Neural progenitor cell (in vitro differentiated cells): ENCODE measurements around the gene PDE7B. TPM values are rescaled to one million over a fixed set of nuclear protein-coding genes. Genes with fewer than 3 reads are reported as not detected.

ENCODE experiments used
- DNase-seq: peaks from one replicate; pipeline ENCODE4 v3.0.0-alpha.2; 2016; ENCODE audit warnings: low spot score
- H2AFZ ChIP-seq: fragments of 200-600 bp; sonication (generic); replicated peaks from 2 replicates; pipeline ENCODE4 v1.6.1; 2016; ENCODE audit warnings: antibody characterized with exemption
- H3F3A ChIP-seq: fragments of 200-600 bp; sonication (generic); 2 replicates; pipeline ENCODE4 v1.6.1; 2016; ENCODE audit warnings: antibody characterized with exemption, low read depth
- H3K27ac ChIP-seq: fragments of 200-600 bp; sonication (generic); 2 replicates; pipeline ENCODE4 v1.5.1; 2016; ENCODE audit warnings: mild to moderate bottlenecking
- H3K27me3 ChIP-seq: fragments of 200-600 bp; sonication (generic); 2 replicates; pipeline ENCODE4 v1.6.1; 2016; ENCODE audit warnings: mild to moderate bottlenecking, moderate library complexity
- H3K36me3 ChIP-seq: fragments of 200-600 bp; sonication (generic); 2 replicates; pipeline ENCODE4 v1.5.1; 2016
- H3K4me1 ChIP-seq: fragments of 200-600 bp; sonication (generic); 2 replicates; pipeline ENCODE4 v1.6.1; 2016; ENCODE audit warnings: mixed run types
- H3K4me2 ChIP-seq: fragments of 200-600 bp; sonication (generic); 2 replicates; pipeline ENCODE4 v1.6.1; 2016
- H3K4me3 ChIP-seq: fragments of 200-600 bp; sonication (generic); 2 replicates; pipeline ENCODE4 v1.5.1; 2016
- H3K79me2 ChIP-seq: fragments of 200-600 bp; sonication (generic); 2 replicates; pipeline ENCODE4 v1.6.1; 2016; ENCODE audit warnings: low read depth
- H3K9ac ChIP-seq: fragments of 200-600 bp; sonication (generic); 2 replicates; pipeline ENCODE4 v1.6.1; 2016
- H3K9me3 ChIP-seq: fragments of 200-600 bp; sonication (generic); 2 replicates; pipeline ENCODE4 v1.5.1; 2016; ENCODE audit warnings: low read depth
- H4K20me1 ChIP-seq: fragments of 200-600 bp; sonication (generic); 2 replicates; pipeline ENCODE4 v1.6.1; 2016; ENCODE audit warnings: low read depth
- H3K27ac Mint-ChIP-seq: 3 replicates; pipeline ENCODE4 v1.8.0; 2021; ENCODE audit warnings: mixed read lengths
- H3K27me3 Mint-ChIP-seq: 2 replicates; pipeline ENCODE4 v1.8.0; 2022; ENCODE audit warnings: low read depth, mild to moderate bottlenecking, inconsistent platforms, moderate library complexity, mixed read lengths; ENCODE audit not compliant: insufficient read depth
- H3K36me3 Mint-ChIP-seq: 3 replicates; pipeline ENCODE4 v1.8.0; 2021; ENCODE audit warnings: mixed read lengths
- H3K4me1 Mint-ChIP-seq: 3 replicates; pipeline ENCODE4 v1.8.0; 2021; ENCODE audit warnings: mixed read lengths
- H3K4me3 Mint-ChIP-seq: 3 replicates; pipeline ENCODE4 v1.8.0; 2021; ENCODE audit warnings: mild to moderate bottlenecking, moderate library complexity, mixed read lengths
- H3K9me3 Mint-ChIP-seq: 3 replicates; pipeline ENCODE4 v1.8.0; 2020; ENCODE audit warnings: mixed read lengths
- CTCF ChIP-seq: fragments of 200-600 bp; sonication (generic); IDR thresholded peaks from 2 replicates; pipeline ENCODE4 v1.5.1; 2017; ENCODE audit warnings: antibody characterized with exemption, mild to moderate bottlenecking
- EZH2 ChIP-seq: fragments of 200-600 bp; sonication (generic); IDR thresholded peaks from 2 replicates; pipeline ENCODE4 v1.6.1; 2017; ENCODE audit warnings: antibody characterized with exemption, mild to moderate bottlenecking, moderate library complexity
- EZH2phosphoT487 ChIP-seq: fragments of 200-600 bp; sonication (generic); IDR thresholded peaks from 2 replicates; pipeline ENCODE4 v1.6.1; 2017; ENCODE audit warnings: antibody characterized with exemption
- total RNA-seq: library from RNA; depleted of rRNA; stranded (reverse); fragments of >200 nt; gene quantifications from 2 replicates; pipeline ENCODE4 v1.2.3, GENCODE V29; 2015; ENCODE audit warnings: low replicate concordance

Gene PDE7B
- total RNA-seq, 1 donor from 2014 or later = 0.04 TPM

DNA sequence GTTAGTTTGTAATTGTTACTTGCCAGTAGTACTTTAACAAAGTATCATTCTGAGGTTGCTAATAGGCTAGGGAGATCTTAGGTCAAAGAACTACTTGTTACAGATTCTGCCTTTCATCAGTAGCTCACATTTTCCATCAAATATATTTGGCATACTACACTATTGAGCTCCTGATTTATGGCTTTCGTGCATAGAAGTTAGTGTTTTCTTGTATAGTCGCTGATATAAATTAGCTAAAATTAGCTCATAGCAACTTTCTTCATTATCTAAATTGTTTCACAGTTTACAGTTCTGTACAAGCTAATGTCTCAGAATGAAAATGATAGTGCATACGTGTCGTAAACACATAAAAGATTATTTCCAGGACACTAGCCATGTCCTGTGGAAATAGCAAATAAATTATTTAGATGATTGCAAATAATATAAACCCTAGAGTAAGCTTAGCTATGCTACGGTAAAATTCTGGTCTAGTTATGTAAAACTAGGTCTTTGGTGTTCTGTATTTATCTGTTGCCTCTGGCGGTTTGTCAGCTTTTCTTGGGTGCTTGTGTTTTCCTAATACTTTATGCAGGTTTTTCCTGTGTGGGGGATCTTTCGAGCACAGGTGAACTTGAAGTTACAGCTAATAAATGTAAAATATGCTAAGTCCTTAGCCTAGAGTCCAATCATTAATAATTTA, 15.1 kb downstream of the PDE7B start:
- no peak for TF ChIP-seq EZH2phosphoT487
- TF ChIP-seq EZH2 = no peak
- no peak for TF ChIP-seq CTCF
- H3K36me3 Mint-ChIP-seq = no peaks in the 10 kb centered on the region
- Histone ChIP-seq H3K27ac (no peak overlapping the region), H3K79me2 (no peaks in the 10 kb centered on the region), H3K36me3 (no peaks in the 10 kb centered on the region), H3F3A (no peaks in the 10 kb centered on the region), H3K4me1 (no peaks in the 10 kb centered on the region), H2AFZ (no peak overlapping the region), H3K9ac (no peak overlapping the region), H3K4me2 (no peak overlapping the region), H3K27me3 (no peaks in the 10 kb centered on the region), H4K20me1 (no peaks in the 10 kb centered on the region), H3K4me3 (no peak overlapping the region), H3K9me3 (no peaks in the 10 kb centered on the region)
- no peak overlapping the region for H3K27ac Mint-ChIP-seq
- H3K9me3 Mint-ChIP-seq = no peaks in the 10 kb centered on the region
- no peak overlapping the region for H3K4me3 Mint-ChIP-seq
- H3K4me1 Mint-ChIP-seq = no peaks in the 10 kb centered on the region
- DNase-seq = no peak
- H3K27me3 Mint-ChIP-seq = peaks cover 2% of the 10 kb centered on the region

DNA sequence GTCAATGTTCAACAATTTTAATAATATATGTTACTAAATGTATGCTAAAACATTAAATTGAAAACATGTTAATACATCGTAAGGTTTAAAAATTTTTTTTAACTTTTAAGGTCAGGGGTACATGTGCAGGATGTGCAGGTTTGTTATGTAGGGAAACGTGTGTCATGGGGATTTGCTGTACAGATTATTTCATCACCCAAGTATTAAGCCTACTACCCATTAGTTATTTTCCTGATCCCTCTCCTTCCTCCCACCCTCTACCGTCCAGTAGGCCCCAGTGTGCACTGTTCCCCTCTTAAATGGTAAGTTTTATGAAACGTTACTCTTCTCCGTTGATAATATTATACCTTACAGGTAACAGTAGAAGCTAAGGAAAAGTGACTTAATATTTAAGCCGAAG, 15.8 kb downstream of the PDE7B start:
- Histone ChIP-seq H4K20me1 (no peaks in the 10 kb centered on the region), H3K79me2 (no peaks in the 10 kb centered on the region), H3K27me3 (no peaks in the 10 kb centered on the region), H3K9ac (no peak overlapping the region), H3K4me3 (no peak overlapping the region), H3K27ac (no peak overlapping the region), H3K4me1 (no peaks in the 10 kb centered on the region), H3K4me2 (no peak overlapping the region), H2AFZ (no peak overlapping the region), H3K9me3 (no peaks in the 10 kb centered on the region), H3K36me3 (no peaks in the 10 kb centered on the region), H3F3A (no peaks in the 10 kb centered on the region)
- no peak for DNase-seq
- Mint-ChIP-seq H3K4me3 (no peak overlapping the region), H3K4me1 (no peaks in the 10 kb centered on the region), H3K27ac (no peak overlapping the region), H3K27me3 (peaks cover 2% of the 10 kb centered on the region), H3K36me3 (no peaks in the 10 kb centered on the region), H3K9me3 (no peaks in the 10 kb centered on the region)
- TF ChIP-seq EZH2phosphoT487 = no peak
- no peak for TF ChIP-seq CTCF
- no peak for TF ChIP-seq EZH2

DNA sequence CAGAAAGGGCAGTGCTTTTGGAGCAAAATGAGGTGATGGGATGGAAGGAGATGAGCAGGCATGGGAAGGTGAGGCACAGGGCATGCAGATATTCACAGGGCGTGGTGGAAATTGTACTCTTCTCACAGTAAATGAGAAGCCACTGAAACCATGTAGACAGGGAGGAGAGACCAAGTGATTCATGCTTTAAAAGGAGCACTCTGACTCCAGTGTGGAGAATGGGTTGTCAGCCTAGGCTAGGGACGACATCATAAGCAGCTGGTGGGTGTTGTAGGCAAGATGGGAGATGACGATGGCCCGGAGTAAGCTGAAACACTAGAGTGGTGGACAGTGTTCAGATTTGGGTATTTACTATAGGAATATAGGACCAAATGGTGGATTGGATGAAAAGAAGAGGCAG, 18.4 kb downstream of the PDE7B start:
- no peaks in the 10 kb centered on the region for H4K20me1 ChIP-seq
- H3K4me1 ChIP-seq = no peaks in the 10 kb centered on the region
- no peak for DNase-seq
- H3K4me3 ChIP-seq = no peak overlapping the region
- Mint-ChIP-seq H3K27ac (no peak overlapping the region), H3K27me3 (peaks cover 2% of the 10 kb centered on the region), H3K4me3 (no peak overlapping the region), H3K4me1 (no peaks in the 10 kb centered on the region), H3K36me3 (no peaks in the 10 kb centered on the region), H3K9me3 (no peaks in the 10 kb centered on the region)
- no peaks in the 10 kb centered on the region for H3K27me3 ChIP-seq
- H3K9me3 ChIP-seq = no peaks in the 10 kb centered on the region
- H2AFZ ChIP-seq = no peak overlapping the region
- H3K27ac ChIP-seq = no peak overlapping the region
- no peak overlapping the region for H3K9ac ChIP-seq
- TF ChIP-seq EZH2phosphoT487 (no peak), CTCF (no peak), EZH2 (no peak)
- H3K4me2 ChIP-seq = no peak overlapping the region
- no peaks in the 10 kb centered on the region for H3K79me2 ChIP-seq
- no peaks in the 10 kb centered on the region for H3K36me3 ChIP-seq
- no peaks in the 10 kb centered on the region for H3F3A ChIP-seq
